Epithelial cell of esophagus (primary cell): Measurements from ENCODE around the gene STX1B.
"Not testable (repeated sequence)": the region's sequence is repeated elsewhere in the genome, so short reads cannot be mapped to it uniquely, and the experiment has no call there.

Experiments used
- DNase-seq: peaks from one replicate; pipeline ENCODE4 v3.0.0; 2010; ENCODE audit warnings: low read depth
- H3K4me3 ChIP-seq: 2 replicates; pipeline ENCODE4 v1.5.1; 2011; ENCODE audit warnings: mild to moderate bottlenecking, low read length, control low read depth
- TF ChIP-seq, protein P1 (sequence below): IDR thresholded peaks from 2 replicates; pipeline ENCODE4 v1.5.1; 2011; ENCODE audit warnings: low read depth, mild to moderate bottlenecking, low read length, control low read depth, inconsistent platforms; ENCODE audit not compliant: insufficient read depth; ENCODE audit errors: missing control alignments

STX1B gene

GRCh38 chr16:31029272-31029671 is 18.8 kb upstream of the STX1B start:
- DNase-seq: no peak
- H3K4me3 ChIP-seq: no peak overlapping the region
- TF ChIP-seq, protein P1, sequence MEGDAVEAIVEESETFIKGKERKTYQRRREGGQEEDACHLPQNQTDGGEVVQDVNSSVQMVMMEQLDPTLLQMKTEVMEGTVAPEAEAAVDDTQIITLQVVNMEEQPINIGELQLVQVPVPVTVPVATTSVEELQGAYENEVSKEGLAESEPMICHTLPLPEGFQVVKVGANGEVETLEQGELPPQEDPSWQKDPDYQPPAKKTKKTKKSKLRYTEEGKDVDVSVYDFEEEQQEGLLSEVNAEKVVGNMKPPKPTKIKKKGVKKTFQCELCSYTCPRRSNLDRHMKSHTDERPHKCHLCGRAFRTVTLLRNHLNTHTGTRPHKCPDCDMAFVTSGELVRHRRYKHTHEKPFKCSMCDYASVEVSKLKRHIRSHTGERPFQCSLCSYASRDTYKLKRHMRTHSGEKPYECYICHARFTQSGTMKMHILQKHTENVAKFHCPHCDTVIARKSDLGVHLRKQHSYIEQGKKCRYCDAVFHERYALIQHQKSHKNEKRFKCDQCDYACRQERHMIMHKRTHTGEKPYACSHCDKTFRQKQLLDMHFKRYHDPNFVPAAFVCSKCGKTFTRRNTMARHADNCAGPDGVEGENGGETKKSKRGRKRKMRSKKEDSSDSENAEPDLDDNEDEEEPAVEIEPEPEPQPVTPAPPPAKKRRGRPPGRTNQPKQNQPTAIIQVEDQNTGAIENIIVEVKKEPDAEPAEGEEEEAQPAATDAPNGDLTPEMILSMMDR: no peak

- H3K4me3 ChIP-seq: no peak overlapping the region
- no peak for DNase-seq
- TF ChIP-seq, protein P1: no peak
Measured at GRCh38 chr16:31025339-31025738, 14.9 kb upstream of the STX1B start.

DNA sequence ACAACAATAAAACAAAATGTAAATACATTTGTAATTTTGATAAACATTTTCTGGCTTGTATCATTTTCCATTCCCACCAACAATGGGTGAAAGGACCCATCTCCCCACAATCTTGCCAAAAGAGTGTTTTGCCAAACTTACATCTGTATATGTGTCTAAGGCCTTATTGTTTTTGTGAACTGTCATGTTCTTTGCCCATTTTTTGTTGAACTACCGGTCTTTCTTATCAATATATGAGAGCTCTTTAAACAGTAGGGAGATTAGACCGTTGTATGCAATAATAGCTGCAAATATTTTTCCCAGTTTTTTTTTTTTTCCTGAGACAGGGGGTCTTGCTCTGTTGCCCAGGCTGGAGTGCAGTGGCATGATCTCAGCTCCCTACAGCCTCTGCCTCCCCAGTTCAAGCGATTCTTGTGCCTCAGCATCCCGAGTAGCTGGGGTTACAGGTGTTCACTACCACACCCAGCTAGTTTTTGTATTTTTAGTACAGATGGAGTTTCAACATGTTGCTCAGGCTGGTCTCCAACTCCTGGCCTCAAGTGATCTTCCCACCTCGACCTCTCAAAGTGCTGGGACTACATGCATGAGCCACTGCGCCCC is 13.3 kb upstream of the STX1B start:
- DNase-seq: no peak

GRCh38 chr16:31023252-31023602 is 12.8 kb upstream of the STX1B start:
- TF ChIP-seq, protein P1: no peak
- DNase-seq: no peak
- no peak overlapping the region for H3K4me3 ChIP-seq

More for the DNA sequence above, 13.3 kb upstream of the STX1B start:
- no peak overlapping the region for H3K4me3 ChIP-seq
- TF ChIP-seq, protein P1: no peak

DNA sequence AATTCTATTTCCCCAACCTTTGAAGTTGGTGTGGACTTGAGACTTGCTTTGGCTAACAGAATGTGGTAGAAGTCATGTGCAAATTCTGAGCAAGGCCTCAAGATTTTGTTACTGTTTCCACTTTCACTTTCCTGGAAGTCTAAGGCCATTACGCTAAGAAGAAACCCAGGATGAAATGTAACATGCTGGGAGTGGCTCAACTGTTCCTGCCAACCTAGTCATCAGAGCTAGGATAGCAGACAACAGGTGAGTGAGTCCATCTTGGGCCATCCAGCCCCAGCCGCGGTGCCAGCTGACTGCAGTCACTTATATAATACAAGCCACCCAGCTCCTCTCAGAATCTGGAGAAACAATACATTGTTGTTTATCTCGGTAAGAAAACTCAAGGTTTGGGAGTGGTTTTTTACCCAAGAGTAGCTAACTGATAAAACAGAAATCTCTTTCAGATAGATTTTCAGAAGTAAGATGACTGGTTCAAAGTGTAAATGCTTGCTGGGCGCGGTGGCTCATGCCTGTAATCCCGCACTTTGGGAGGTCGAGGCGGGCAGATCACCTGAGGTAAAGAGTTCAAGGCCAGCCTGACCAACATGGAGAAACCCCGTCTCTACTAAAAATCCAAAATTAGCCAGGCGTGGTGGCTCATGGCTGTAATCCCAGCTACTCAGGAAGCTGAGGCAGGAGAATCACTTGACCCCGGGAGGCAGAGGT is 12.3 kb upstream of the STX1B start:
- no peak for DNase-seq
- H3K4me3 ChIP-seq: no peak overlapping the region
- TF ChIP-seq, protein P1: no peak

DNA sequence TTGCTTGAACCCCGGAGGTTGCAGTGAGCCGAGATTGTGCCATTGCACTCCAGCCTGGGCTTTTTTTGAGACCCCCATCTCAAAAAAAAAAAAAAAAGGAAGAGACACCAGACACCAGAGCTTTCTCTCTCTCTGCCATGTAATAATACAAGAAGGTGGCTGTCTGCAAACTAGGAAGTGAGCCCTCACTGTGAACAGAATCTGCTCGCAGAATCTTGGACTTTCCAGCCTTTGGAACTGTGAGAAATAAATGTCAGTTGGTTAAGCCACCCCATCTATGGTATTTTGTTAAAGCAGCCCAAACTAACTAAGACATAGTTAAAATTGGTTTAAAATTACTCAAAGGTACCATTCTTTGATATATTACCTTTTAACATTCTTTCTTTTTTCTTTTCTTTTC is 10.1 kb upstream of the STX1B start:
- no peak for DNase-seq
- TF ChIP-seq, protein P1: no peak
- no peak overlapping the region for H3K4me3 ChIP-seq

- not testable (repeated sequence) for H3K4me3 ChIP-seq, DNase-seq
Measured at GRCh38 chr16:31017756-31018155, 7.3 kb upstream of the STX1B start.
